ENCODE results near the gene RRP15.
"Not testable (repeated sequence)": the region's sequence is repeated elsewhere in the genome, so short reads cannot be mapped to it uniquely, and the experiment has no call there.

RRP15 gene

DNA sequence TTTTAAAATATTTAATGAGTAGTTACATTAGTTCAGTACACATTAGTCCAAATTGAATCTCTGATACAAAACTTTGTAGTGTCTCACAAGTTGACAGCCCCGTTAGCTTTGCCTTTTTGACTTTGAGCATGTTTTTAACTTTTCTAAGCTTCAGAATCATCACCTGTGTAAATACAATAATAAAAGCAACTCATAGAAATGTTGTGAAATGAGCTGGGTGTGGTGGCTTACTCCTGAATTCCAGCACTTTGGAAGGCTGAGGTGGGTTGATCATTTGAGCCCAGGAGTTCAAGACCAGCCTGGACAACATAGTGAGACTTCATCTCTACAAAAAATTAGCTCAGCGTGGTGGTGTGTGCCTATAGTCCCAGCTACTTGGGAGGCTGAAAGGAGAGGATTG, 11.1 kb downstream of the RRP15 start:
- in situ Hi-C loops (cut with MboI; ENCODE audit: low sequenced_read_pairs): no loop called here

DNA sequence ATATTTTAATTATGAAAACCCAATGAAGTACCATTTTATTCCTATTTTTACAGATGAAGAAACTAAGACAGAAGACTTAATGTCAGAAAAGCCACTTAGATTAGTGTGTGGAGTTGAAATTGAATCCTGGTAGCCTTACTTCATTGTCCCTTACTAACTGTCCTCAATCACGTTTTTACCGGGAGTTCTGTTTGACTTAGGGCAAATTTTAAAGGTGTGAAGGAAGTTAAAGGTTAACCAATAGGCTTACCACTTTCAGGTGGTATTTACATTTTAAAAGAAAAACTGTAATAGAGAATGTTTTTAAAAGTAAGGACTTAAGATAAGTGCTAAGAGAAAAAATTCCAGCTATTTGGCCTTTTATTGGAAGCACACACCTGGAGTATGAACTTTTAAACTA, 12.4 kb downstream of the RRP15 start:
- in situ Hi-C loops (cut with MboI; ENCODE audit: low sequenced_read_pairs): no loop called here

DNA sequence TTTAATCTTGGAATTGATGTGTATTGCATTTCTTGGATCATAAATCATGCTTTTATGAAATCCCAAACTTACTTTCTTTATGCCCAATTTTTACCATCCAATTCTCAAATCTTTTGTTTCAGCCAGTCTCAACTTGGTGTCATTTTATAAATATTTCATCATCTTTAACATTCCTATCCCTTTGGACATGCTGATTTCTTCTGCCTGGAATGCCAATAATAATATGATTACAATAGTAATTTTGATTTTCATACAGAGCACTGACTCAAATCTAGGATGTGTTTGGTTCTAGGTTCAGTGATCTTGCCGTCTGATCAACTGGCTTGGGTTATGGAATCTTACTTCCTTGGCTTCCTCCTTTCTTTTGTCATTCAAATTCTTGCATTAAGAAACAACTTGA, 12.8 kb downstream of the RRP15 start:
- in situ Hi-C loops (cut with MboI; ENCODE audit: low sequenced_read_pairs): no loop called here

DNA sequence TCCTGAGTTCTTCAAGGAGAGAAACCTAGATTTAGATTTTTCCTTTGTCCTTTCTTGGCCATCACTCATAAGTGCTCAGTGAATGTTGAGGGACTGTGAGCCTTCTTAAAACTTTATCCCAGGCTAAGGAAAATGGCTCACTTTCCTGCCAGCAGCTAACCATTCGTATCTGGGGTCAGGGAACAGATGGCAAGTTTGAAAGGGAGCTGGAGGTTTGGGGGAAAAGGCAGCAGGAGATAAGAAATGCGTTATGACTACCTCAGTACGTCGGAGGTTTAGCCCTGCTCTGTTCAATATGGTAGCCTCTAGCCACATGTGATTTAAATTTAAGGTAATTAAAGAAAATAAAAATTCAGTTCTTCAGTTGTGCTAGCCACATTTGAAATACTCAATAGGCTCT, 13.3 kb downstream of the RRP15 start:
- in situ Hi-C loops (cut with MboI; ENCODE audit: low sequenced_read_pairs): no loop called here

DNA sequence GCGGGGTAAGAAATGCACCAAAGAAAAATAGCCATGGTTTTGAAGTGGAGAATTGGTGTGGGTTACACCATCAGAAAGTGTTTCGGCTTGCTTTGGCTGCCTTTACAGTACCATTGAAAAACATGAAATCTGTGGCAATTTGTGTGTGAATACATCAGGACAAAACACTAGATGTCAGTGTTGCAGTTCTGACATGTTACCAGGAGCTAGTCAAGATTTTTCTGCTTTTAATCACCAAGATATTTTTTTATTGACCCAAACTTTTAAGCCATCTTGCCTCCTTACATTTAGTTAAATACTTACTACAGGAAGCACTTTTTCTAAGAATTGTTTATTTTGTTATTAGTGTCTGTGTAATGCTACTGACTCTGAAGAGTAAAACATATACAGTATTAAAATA, 14.3 kb downstream of the RRP15 start:
- in situ Hi-C loops (cut with MboI; ENCODE audit: low sequenced_read_pairs): no loop called here

DNA sequence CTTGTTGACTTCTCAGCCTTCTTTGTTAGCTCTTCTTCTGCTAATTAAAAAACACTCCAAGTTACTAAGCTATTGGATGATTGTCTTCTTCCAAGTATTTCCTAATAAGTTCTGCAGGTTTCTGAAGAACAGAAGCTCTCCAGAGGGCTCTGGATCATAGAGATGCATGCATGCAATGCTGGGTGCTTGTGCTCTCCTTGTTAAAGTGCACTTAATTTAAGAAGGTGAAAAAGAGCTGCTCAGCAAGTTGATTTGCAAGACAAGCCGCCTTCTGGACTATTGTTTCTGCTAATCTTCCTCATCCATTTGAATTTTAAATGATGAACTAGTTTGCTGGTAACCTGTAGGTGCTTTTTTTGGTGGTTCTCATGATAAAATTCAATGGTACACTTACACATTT, 16.1 kb downstream of the RRP15 start:
- in situ Hi-C loops (cut with MboI; ENCODE audit: low sequenced_read_pairs): no loop called here

DNA sequence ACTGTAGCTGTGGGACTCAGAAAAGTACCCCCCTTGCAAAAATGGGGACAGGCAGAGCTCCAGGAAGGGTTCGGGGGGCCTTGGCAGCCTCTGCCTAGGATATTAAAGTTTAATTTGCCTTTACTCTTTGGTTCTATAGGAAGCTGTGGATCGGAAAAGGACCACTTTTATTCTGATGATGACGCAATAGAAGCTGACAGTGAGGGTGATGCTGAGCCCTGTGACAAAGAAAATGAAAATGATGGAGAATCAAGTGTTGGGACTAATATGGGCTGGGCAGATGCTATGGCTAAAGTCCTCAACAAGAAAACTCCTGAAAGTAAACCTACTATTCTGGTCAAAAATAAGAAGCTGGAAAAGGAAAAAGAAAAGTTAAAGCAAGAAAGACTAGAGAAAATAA, 17.1 kb downstream of the RRP15 start:
- in situ Hi-C loops (cut with MboI; ENCODE audit: low sequenced_read_pairs): no loop called here

DNA sequence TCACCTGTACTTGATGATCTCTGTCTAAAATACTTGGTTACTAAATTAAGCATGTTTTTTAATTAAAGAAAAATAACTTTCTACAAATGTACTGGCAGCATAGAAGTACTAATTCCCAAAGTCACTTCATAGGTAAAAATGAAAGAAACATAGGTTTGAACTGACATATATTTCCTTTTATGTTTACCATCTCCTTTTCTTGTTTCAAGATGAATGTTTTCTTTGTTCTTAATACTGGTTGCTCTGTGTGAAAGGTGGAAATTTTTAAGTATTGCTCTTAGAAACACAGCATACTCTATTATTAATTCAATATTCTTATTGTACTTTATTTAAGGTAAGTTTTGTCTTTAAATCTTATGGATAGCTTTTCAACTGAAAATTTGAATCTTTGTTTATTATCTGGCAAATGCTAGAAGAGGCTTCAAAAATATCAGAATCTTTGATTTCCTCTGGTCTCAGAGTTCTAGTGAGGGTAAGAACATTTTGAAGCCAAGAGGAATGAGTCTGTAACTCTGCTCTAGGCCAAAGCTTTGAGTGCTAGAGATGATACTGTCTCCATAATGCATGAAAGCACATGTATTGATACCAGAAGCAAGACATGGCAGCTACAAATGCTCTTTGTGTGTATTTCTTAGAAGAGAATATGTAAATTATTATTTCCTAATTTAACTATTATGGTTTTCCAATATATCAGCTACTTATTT, 18.2 kb downstream of the RRP15 start:
- in situ Hi-C loops (cut with MboI; ENCODE audit: low sequenced_read_pairs): no loop called here

DNA sequence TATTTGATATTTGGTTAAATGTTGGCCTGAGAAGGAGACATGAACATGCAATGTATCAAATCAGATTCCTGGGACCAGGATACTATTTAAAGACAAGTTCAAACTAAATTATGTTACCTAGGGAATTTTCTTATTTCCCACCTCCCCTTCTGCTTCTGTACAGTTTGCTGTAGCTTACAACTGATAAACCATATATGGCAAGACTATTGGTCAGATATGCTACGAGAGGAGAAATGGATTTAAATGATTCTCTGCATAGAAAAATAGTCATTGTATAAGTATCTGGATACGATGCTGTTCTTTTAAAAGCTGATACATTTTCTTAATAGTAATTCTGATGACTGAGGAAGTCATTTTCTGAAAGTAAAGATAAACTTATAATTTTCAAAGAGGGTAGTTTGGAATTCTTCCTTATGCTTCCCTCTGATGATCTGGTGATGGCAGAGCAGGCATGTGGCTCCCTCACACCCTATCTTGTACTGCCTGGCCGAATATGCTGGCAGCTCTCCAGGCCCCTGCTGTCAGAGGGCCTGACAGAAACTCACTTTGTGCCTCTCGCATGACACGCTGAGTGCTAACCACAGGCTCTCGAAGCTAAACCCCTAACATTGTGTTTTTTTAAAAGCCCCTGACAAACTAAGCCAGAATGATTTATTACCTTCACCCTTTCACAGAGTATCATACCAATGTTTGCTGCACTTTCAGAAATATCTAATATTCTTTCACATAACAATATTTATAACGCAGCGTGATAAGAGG, 19.4 kb downstream of the RRP15 start:
- in situ Hi-C loops (cut with MboI; ENCODE audit: low sequenced_read_pairs): no loop called here

DNA sequence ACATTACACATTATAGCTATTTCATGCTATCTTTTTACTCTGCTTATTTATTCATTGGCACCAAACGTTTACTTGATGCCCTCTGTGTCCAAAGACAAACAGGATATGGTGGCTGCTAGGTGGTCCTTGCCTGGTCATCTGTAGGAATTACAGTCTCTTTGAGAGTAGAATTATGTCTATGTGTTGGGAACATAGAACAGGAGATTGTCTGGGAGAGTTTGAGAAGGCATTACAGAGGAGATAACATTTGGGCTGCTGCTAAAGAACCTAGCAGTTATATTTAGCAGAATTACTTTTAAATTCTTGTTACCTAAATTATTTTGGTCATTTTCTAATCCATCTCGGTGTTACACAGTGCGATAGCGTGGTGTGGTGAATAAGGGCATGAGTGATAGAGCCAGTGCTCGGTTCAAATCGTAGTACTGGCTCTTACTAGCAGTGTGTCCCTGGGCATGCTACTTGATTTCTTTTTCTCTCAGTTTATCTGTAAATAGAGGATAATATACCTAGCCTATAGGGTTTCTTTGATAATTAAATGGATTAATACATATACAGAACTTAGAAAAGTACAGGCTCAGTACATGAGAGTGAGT, 20.5 kb downstream of the RRP15 start:
- in situ Hi-C loops (cut with MboI; ENCODE audit: low sequenced_read_pairs): no loop called here

DNA sequence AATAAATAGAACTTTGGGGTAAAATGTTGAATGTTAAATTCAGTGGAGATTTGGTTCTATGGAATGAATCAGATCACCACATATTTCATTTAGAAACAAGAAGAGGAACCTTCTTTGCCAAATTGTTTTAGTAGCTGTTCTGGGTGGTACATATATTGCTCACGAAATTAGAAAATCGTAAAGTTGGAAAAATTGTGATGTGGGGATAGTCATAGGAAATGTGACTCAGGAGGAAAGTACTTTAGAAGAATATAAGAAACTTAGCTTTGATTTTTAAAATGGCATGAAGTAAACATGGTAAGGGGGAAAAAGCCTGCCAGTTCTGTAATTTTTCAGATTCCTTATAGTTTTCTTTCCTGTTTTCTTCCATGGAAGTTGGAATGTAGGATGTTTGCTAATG, 27.4 kb downstream of the RRP15 start:
- in situ Hi-C loops (cut with MboI; ENCODE audit: low sequenced_read_pairs): no loop called here

DNA sequence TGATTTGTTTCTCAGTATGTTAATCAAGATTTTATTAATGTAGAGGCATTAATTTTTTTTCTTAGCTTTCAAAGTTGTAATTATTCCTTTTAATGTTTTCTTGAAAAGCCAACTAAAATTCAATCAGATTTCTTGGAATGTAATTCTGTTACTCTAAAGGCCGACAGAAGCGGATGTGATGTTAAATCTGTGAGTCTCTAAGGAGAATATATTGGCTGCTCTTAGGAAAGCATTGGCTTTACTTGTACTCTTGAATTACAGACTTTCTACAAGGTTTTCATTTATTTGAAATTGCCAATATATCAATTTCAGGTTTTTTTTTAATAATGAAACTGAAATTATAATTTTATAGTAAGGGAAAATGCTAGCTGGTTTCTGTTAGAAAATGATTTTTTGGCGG, 29.2 kb downstream of the RRP15 start:
- in situ Hi-C loops (cut with MboI; ENCODE audit: low sequenced_read_pairs): no loop called here

DNA sequence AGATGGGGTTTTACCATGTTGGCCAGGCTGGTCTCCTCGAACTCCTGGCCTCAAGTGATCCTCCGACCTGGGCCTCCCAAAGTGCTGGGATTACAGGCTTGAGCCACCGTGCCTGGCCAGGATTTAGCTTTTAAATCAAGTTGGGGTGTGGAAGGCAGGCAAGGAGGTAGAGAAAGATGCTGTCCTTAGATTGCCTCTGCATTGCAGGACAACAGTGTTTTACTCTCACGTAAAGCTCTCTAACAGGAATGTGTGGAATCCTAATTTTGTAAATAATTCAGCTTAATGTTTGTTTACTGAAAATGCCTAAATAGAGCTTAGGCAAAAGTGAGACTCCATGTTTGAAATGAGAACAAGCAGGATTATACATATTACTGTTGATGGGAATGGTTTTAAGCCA, 30.5 kb downstream of the RRP15 start:
- in situ Hi-C loops (cut with MboI; ENCODE audit: low sequenced_read_pairs): no loop called here

DNA sequence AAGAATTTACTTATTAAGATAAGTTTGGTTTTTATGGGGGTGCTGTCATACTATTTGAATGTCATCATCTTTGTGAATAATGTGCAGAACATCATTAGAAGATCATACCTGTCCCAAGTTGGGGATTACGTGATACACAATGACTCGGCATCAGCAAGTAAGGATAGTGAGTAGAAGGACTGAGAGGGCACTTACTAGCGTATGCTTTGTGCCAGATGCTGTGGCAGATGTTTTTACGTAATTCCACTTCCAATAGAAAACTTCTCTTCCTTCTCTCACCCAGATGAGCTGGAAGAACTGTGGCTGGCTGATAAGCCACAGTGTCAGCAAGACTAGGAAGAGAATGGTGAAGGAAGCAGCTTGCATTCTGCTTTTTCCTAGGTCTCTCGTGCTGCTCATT, 32.0 kb downstream of the RRP15 start:
- in situ Hi-C loops (cut with MboI; ENCODE audit: low sequenced_read_pairs): no loop called here

DNA sequence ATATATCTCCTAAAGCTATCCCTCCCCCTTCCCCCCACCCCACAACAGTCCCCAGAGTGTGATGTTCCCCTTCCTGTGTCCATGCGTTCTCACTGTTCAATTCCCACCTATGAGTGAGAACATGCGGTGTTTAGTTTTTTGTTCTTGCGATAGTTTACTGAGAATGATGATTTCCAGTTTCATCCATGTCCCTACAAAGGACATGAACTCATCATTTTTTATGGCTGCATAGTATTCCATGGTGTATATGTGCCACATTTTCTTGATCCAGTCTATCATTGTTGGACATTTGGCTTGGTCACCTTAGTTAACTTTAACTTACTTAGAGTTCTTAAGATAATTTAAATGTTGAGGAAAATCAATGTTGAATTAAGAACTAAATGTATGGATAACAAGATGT, 35.1 kb downstream of the RRP15 start:
- in situ Hi-C loops (cut with MboI; ENCODE audit: low sequenced_read_pairs): not testable (repeated sequence)

DNA sequence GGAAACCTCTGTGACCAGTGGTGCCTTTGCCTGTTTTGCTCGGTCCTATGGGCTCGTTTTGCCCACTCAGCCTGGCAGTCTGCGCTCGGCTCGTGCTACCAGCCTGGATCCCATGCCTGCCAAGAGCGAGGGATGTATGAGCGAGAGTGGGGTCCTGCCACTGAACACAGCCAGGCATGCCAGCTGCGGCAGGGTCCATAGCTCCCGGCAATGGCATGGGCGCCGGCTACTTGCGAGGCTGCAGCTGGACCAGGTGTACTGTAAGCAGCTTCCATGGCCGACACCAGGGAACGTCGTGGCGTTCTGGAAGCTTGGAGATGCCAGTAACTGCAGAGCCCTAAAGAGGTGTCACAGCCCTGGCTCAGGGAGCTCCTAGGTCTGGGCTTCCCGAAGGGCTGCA, 37.7 kb downstream of the RRP15 start:
- in situ Hi-C loops (cut with MboI; ENCODE audit: low sequenced_read_pairs): no loop called here

DNA sequence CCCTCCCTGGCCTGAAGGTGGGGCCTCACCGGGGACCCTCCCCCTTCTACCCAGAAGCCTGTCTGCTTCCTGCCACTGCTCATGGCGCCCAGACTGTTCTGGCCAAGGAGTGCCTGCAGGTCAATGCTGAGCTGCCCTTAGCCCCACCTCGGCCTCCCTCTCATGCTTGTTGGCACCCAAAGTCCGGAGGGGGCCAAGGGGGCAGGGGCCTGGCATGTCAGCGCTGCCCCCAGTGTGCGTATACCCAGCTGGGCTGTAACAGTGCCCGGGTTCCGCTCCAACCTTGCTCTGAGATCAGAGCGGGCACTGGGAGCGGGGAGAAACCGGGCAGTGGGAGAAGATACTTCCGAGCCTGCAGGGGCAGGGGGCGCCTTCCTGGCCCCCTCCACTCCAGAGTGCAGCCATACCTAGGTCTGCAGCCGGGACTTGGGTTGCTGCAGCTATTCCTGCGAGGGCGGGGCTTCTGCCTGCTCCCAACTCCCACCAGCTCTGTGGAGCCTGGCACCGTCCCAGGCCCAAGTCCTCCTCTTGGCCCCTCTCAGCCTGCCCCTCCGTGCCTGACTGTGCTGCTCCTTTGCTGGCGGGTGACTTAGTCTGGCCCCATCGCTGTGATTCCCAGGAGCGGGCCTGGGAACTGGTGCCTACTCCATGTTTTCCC, 38.6 kb downstream of the RRP15 start:
- in situ Hi-C loops (cut with MboI; ENCODE audit: low sequenced_read_pairs): no loop called here

DNA sequence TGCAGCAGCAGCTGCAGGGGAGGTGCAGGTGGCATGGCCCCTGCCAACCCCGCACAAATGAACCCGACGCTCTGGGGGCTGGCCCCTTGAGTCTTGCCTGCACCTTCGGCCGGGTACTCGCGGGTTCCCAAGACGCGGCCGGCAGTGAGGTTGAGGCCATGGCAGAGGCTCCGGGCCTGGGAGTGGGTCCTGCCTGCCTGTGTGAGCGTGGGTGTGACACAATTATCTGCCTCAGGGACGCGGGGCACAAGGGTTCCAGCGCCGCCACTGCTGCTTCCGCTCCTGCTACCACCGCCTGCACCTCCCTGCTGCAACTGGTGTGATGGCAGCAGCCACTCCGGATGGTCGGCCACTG, 39.1 kb downstream of the RRP15 start:
- in situ Hi-C loops (cut with MboI; ENCODE audit: low sequenced_read_pairs): no loop called here

DNA sequence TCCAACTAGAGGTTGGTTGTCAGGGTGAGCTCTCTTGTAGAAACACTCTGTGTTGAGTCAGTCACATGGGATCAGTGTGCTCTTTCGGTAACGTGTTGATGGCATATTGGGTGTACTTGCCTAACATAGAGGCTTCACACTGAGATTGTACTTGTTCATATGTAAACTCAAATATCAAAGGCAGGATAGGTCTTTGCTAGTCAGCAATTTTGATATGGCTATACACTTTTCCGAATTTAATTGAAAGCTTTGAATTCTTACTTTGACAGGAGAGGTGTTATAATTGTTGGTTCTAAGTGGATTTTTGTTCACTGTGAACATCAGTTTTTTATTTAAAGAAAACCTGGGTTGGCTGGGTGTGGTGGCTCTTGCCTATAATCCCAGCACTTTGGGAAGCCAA, 43.7 kb downstream of the RRP15 start:
- in situ Hi-C loops (cut with MboI; ENCODE audit: low sequenced_read_pairs): loop anchor here (25.0 kb wide), 4 partner anchors 184 to 1484 kb away; no protein-coding TSS in a partner anchor

DNA sequence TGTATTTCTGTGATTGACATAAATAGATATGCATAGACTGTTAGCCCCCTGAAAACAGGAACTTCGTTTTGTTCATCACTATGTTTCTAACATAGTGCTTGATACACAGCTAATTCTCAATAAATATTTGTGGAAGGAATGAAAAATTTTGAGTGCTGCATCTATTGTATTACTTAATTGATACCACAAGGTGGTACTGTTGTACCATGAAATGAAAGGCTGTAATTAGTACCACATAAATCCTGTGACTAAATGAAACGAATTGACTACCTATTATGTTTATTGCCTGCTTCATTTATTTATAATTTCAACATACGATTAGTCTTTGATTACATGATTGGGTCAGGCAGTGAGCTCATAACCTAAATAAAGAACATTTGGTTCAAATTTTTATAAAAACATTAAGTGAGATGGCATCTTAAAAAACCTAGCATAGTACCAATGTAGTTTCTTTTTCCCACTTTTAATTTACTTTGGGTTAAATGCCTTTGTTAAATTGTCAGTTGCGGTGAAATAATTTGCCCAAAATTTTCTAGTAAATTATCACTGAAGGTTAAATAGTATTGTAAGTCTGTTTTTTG, 45.0 kb downstream of the RRP15 start:
- in situ Hi-C loops (cut with MboI; ENCODE audit: low sequenced_read_pairs): loop anchor here (25.0 kb wide), 4 partner anchors 182 to 1482 kb away; no protein-coding TSS in a partner anchor

DNA sequence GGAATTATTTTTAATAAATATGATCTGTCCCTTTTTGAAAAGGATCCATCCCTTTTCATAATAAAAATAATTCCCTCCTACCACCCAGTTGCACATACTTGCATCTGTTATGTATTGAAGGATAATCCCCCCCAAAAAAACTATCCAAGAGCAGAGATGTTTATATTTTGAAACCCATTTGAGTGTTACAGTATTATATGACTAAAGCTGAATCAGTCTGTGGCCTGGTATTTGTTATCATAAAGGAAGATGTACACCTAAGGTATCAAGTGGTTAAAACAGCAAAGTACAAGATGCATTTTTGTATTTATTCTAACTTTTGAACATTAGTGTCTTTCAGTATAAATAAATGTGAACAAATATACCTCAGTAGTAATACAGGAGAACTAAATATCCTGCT, 47.3 kb downstream of the RRP15 start:
- in situ Hi-C loops (cut with MboI; ENCODE audit: low sequenced_read_pairs): loop anchor here (25.0 kb wide), 4 partner anchors 180 to 1480 kb away; no protein-coding TSS in a partner anchor
